ENCODE data around the gene KCNIP3.
"Not testable (repeated sequence)": the region's sequence is repeated elsewhere in the genome, so short reads cannot be mapped to it uniquely, and the experiment has no call there.

KCNIP3 gene

GRCh38 chr2:95346738-95347671 lies 49.9 kb downstream of the KCNIP3 start:
- DNase-seq (ENCODE audit: low read depth), result no peak

- no peak for DNase-seq (ENCODE audit: low read depth)
Observed at GRCh38 chr2:95347681-95348608, 50.8 kb downstream of the KCNIP3 start.

- no peak for DNase-seq (ENCODE audit: low read depth)
Observed at GRCh38 chr2:95348609-95349567, 51.7 kb downstream of the KCNIP3 start.

- no peak for DNase-seq (ENCODE audit: low read depth)
Observed at GRCh38 chr2:95349568-95350322, 52.6 kb downstream of the KCNIP3 start.

GRCh38 chr2:95350368-95350767 lies 53.2 kb downstream of the KCNIP3 start:
- DNase-seq (ENCODE audit: low read depth), result no peak

GRCh38 chr2:95350774-95351597 lies 53.8 kb downstream of the KCNIP3 start:
- no peak for DNase-seq (ENCODE audit: low read depth)

- DNase-seq (ENCODE audit: low read depth), result no peak
Observed at GRCh38 chr2:95351598-95351915, 54.4 kb downstream of the KCNIP3 start.

- DNase-seq (ENCODE audit: low read depth), result no peak
Observed at GRCh38 chr2:95352310-95353054, 55.3 kb downstream of the KCNIP3 start.

GRCh38 chr2:95353055-95353575 lies 56.0 kb downstream of the KCNIP3 start:
- no peak for DNase-seq (ENCODE audit: low read depth)

GRCh38 chr2:95353613-95354468 lies 56.7 kb downstream of the KCNIP3 start:
- no peak for DNase-seq (ENCODE audit: low read depth)

GRCh38 chr2:95354469-95354901 lies 57.3 kb downstream of the KCNIP3 start:
- DNase-seq (ENCODE audit: low read depth), result no peak

- no peak for DNase-seq (ENCODE audit: low read depth)
Observed at GRCh38 chr2:95354925-95355324, 57.8 kb downstream of the KCNIP3 start.

GRCh38 chr2:95355486-95355885 lies 58.3 kb downstream of the KCNIP3 start:
- not testable (repeated sequence) for DNase-seq (ENCODE audit: low read depth)

GRCh38 chr2:95356821-95357700 lies 59.9 kb downstream of the KCNIP3 start:
- DNase-seq (ENCODE audit: low read depth), result no peak

GRCh38 chr2:95357717-95358280 lies 60.7 kb downstream of the KCNIP3 start:
- no peak for DNase-seq (ENCODE audit: low read depth)

- peak; percentile 10 for DNase-seq (ENCODE audit: low read depth)
Observed at GRCh38 chr2:95359031-95359430, 61.9 kb downstream of the KCNIP3 start.

- DNase-seq (ENCODE audit: low read depth), result no peak
Observed at GRCh38 chr2:95359501-95359930, 62.4 kb downstream of the KCNIP3 start.
